GM12878 (cell line): Measurements from ENCODE around the gene HOXC9. TPM values are rescaled to one million over a fixed set of nuclear protein-coding genes. Genes with fewer than 3 reads are reported as not detected.

Experiments
- ATAC-seq: fragments of 200-7000 bp; cut with Tn5 transposase; 3 replicates; pipeline ENCODE4 v1.9.1; 2020; ENCODE audit warnings: mild to moderate bottlenecking, moderate library complexity
- BruUV-seq: library from RNA; stranded (reverse); fragments of 400-500 nt; replicated peaks from 2 replicates; lab custom pipeline; 2021; lab: Mats Ljungman, UMichigan
- CTCF ChIA-PET: fragments of 300-600 bp; sonication (Branson Sonifier 250); formaldehyde crosslinking; extraction: SDS; loops from one replicate; lab custom pipeline; 2021; ENCODE audit warnings: inconsistent platforms; lab: Yijun Ruan, JAX
- POLR2A ChIA-PET: fragments of 350-600 bp; formaldehyde crosslinking; extraction: SDS; loops from one replicate; lab custom pipeline; 2021; ENCODE audit warnings: inconsistent platforms; lab: Charles Lee
- RAD21 ChIA-PET: fragments of 300-600 bp; sonication (Branson Sonifier 250); formaldehyde crosslinking; loops from one replicate; lab custom pipeline; 2023; ENCODE audit warnings: antibody characterized with exemption; ENCODE audit not compliant: unreplicated experiment; lab: Charles Lee
- SMC1A ChIA-PET: fragments of 300-600 bp; sonication (Branson Sonifier 250); formaldehyde crosslinking; loops from one replicate; lab custom pipeline; 2023; ENCODE audit not compliant: unreplicated experiment, uncharacterized antibody; lab: Charles Lee
- DNase-seq: peaks from one replicate; pipeline ENCODE4 v3.0.0-alpha.2; 2011; ENCODE audit warnings: low read depth, low spot score
- FAIRE-seq: peaks from 3 replicates; lab custom pipeline; 2011; peaks lifted over from hg19 to GRCh38; lab: Jason Lieb, UNC
- H2AFZ ChIP-seq: 2 replicates; pipeline ENCODE4 v1.6.0; 2011; ENCODE audit warnings: low read depth, low read length, control low read depth; ENCODE audit not compliant: control insufficient read depth
- H3K27ac ChIP-seq: 2 replicates; pipeline ENCODE4 v1.5.1; 2011; ENCODE audit warnings: control low read depth; ENCODE audit not compliant: control insufficient read depth, insufficient read depth
- H3K27me3 ChIP-seq, 2 experiments: replicated peaks in 1 of 2; 2 replicates each; pipeline versions ENCODE4 v1.6.0 to v1.6.1; 2011; ENCODE audit warnings: low read length in 1 of 2; ENCODE audit not compliant: control insufficient read depth in 2 of 2, insufficient read depth in 2 of 2
- H3K36me3 ChIP-seq, 2 experiments: 2 replicates each; pipeline ENCODE4 v1.5.1; 2011; ENCODE audit warnings: low read length in 1 of 2; ENCODE audit not compliant: control insufficient read depth in 2 of 2, insufficient read depth in 2 of 2
- H3K4me1 ChIP-seq: 2 replicates; pipeline ENCODE4 v1.6.1; 2011; ENCODE audit warnings: mild to moderate bottlenecking, low read length, moderate library complexity, mixed read lengths; ENCODE audit not compliant: control insufficient read depth, insufficient read depth
- H3K4me2 ChIP-seq: 2 replicates; pipeline ENCODE4 v1.6.0; 2011; ENCODE audit warnings: control low read depth; ENCODE audit not compliant: control insufficient read depth, insufficient read depth
- H3K4me3 ChIP-seq: fragments of 200-600 bp; sonication (generic); 2 replicates; pipeline ENCODE4 v1.5.1; 2016
- H3K79me2 ChIP-seq: 2 replicates; pipeline ENCODE4 v1.6.0; 2011; ENCODE audit warnings: low read length; ENCODE audit not compliant: control insufficient read depth, insufficient read depth
- H3K9ac ChIP-seq: 2 replicates; pipeline ENCODE4 v1.8.0; 2011; ENCODE audit warnings: low read length, control low read depth, mixed read lengths; ENCODE audit not compliant: control insufficient read depth, insufficient read depth
- H3K9me3 ChIP-seq: replicated peaks from 3 replicates; pipeline ENCODE4 v1.5.1; 2011; ENCODE audit warnings: mild to moderate bottlenecking, low read length; ENCODE audit not compliant: control insufficient read depth, insufficient read depth
- H4K20me1 ChIP-seq: 2 replicates; pipeline ENCODE4 v1.6.0; 2011; ENCODE audit not compliant: control insufficient read depth, insufficient read depth
- ASH2L ChIP-seq: fragments of 300-600, 200-600 bp; sonication (generic); IDR thresholded peaks from 2 replicates; pipeline ENCODE4 v1.6.1; 2017; ENCODE audit warnings: low read depth, mild to moderate bottlenecking, borderline replicate concordance
- CBX5 ChIP-seq: sonication (generic); IDR thresholded peaks from 2 replicates; pipeline ENCODE4 v1.6.1; 2016; ENCODE audit warnings: low read depth, moderate library complexity, mild to moderate bottlenecking, inconsistent platforms
- ESRRA ChIP-seq: IDR thresholded peaks from 2 replicates; pipeline ENCODE4 v1.6.1; 2012; ENCODE audit warnings: mild to moderate bottlenecking, low read length, improper control_type of control experiment
- EZH2 ChIP-seq: IDR thresholded peaks from 2 replicates; pipeline ENCODE4 v1.6.1; 2012; ENCODE audit warnings: low read depth, mild to moderate bottlenecking, control low read depth, inconsistent platforms, low read length, borderline replicate concordance; ENCODE audit not compliant: control insufficient read depth
- MYB ChIP-seq: fragments of 150-350 bp; IDR thresholded peaks from 2 replicates; pipeline ENCODE4 v1.6.1; 2014; ENCODE audit warnings: mild to moderate bottlenecking, low read depth, low read length, borderline replicate concordance
- MYC ChIP-seq: IDR thresholded peaks from 2 replicates; pipeline ENCODE4 v1.6.1; 2011; ENCODE audit warnings: mild to moderate bottlenecking, low read length, moderate library complexity, inconsistent platforms; ENCODE audit not compliant: insufficient read depth, insufficient replicate concordance, insufficient read length, severe bottlenecking
- PBX3 ChIP-seq: IDR thresholded peaks from 2 replicates; pipeline ENCODE4 v1.6.1; 2011; ENCODE audit warnings: mild to moderate bottlenecking, low read depth, low read length, moderate library complexity; ENCODE audit not compliant: insufficient replicate concordance
- SIX5 ChIP-seq: IDR thresholded peaks from 2 replicates; pipeline ENCODE4 v1.6.1; 2011; ENCODE audit warnings: mild to moderate bottlenecking, low read depth, low read length, moderate library complexity; ENCODE audit not compliant: severe bottlenecking
- SP1 ChIP-seq: IDR thresholded peaks from one replicate; pipeline ENCODE4 v1.6.1; 2011; ENCODE audit warnings: low read depth, low read length
- SREBF2 ChIP-seq: IDR thresholded peaks from 2 replicates; pipeline ENCODE4 v1.6.1; 2012; ENCODE audit warnings: mild to moderate bottlenecking, low read length
- SRF ChIP-seq, 2 experiments: IDR thresholded peaks; 2 replicates each; pipeline ENCODE4 v1.6.1; 2011; ENCODE audit warnings: low read depth in 2 of 2, low read length in 2 of 2, mild to moderate bottlenecking in 1 of 2, moderate library complexity in 1 of 2
- SUZ12 ChIP-seq: fragments of 200-600 bp; sonication (generic); IDR thresholded peaks from one replicate; pipeline ENCODE4 v1.6.1; 2018; ENCODE audit warnings: antibody characterized with exemption, mild to moderate bottlenecking; ENCODE audit not compliant: unreplicated experiment
- ZNF217 ChIP-seq: fragments of 450-650 bp; IDR thresholded peaks from 2 replicates; pipeline ENCODE4 v1.6.1; 2017; ENCODE audit warnings: antibody characterized with exemption, mild to moderate bottlenecking
- ZNF622 ChIP-seq: fragments of 450-650 bp; IDR thresholded peaks from 2 replicates; pipeline ENCODE4 v1.6.1; 2017; ENCODE audit warnings: mild to moderate bottlenecking, inconsistent platforms
- WGBS: methylation state at CpG from one replicate; pipeline ENCODE4 v1.1.6; 2016; ENCODE audit warnings: low lambda C conversion rate; ENCODE audit not compliant: insufficient replicate concordance, insufficient coverage; ENCODE audit errors: missing lambda C conversion rate; 5-methylcytosine and 5-hydroxymethylcytosine counted together
- in situ Hi-C: fragments of 300-500 bp; cut with MboI; formaldehyde crosslinking; loops from 9 replicates; pipeline ENCODE4 v1.14.3; 2018; ENCODE audit warnings: mixed read lengths
- intact Hi-C: fragments of 100-400 bp; cut with micrococcal nuclease; formaldehyde crosslinking; loops from one replicate; pipeline ENCODE4 v1.14.2; 2022; ENCODE audit not compliant: unreplicated experiment
- polyA plus RNA-seq, 11 experiments: library from polyadenylated mRNA; depleted of rRNA in 4 of 11; unstranded in 6 of 11; stranded (reverse) in 5 of 11; fragments of >200 nt; fragmentation: Nextera tagmentation in 4 of 11; fragmentation: Illumina TruSeq in 1 of 11; extraction: Ambion mirVana in 4 of 11; extraction: Trizol in 1 of 11; gene quantifications; 1 replicate in 1 of 11; 2 replicates in 10 of 11; pipeline versions ENCODE4 v1.2.1 to v1.2.3, GENCODE V29; 2011 to 2016; ENCODE audit warnings: inconsistent platforms in 2 of 11, missing spikeins in 2 of 11, low read depth in 1 of 11
- total RNA-seq, 4 experiments: library from RNA; depleted of rRNA in 3 of 4; stranded (reverse); fragments of >200 nt in 3 of 4; fragmentation: Illumina TruSeq in 1 of 4; extraction: Trizol in 1 of 4; gene quantifications; 2 replicates each; pipeline versions ENCODE4 v1.2.1 to v1.2.3, GENCODE V29; 2013 to 2021

HOXC9 gene
- total and polyA plus RNA-seq, 10 of the 15 experiments (the other 5 are each of a cell fraction or from before 2014, with no cell fraction given) = not detected

GRCh38 chr12:54029529-54030441 lies 29.8 kb downstream of the HOXC9 start:
- in situ Hi-C loops (loop anchor here (10.0 kb wide), 2 partner anchors 165 to 335 kb away; partner anchors contain the start of gene GPR84), intact Hi-C loops (no loop called here)
- Histone ChIP-seq H4K20me1 (no peaks in the 10 kb centered on the region), H3K4me3 (no peak overlapping the region), H3K36me3 (no peaks in the 10 kb centered on the region), H3K9ac (no peak overlapping the region), H3K9me3 (no peaks in the 10 kb centered on the region), H3K79me2 (no peaks in the 10 kb centered on the region), H3K27me3 (peaks cover 6 to 36% of the 10 kb centered on the region in 2 experiments), H2AFZ (no peak overlapping the region), H3K4me2 (no peak overlapping the region), H3K4me1 (peaks cover 14% of the 10 kb centered on the region), H3K27ac (no peak overlapping the region)
- ChIA-PET POLR2A (interaction anchor here (1.5 kb wide), 1 partner anchor 12 kb away, joined by 5 read pairs; no protein-coding TSS in a partner anchor), CTCF (interaction anchor here (3.3 to 13.4 kb wide), 7 partner anchors 23 to 178 kb away, joined by 14 to 343 read pairs (median 47); partner anchors contain the start of gene SMUG1), RAD21 (interaction anchor here (1.9 to 12.6 kb wide), 2 partner anchors 22 to 161 kb away, joined by 5 to 222 read pairs; partner anchors contain the start of gene SMUG1), SMC1A (interaction anchor here (0.6 to 3.9 kb wide), 4 partner anchors 23 to 176 kb away, joined by 3 to 30 read pairs (median 6); partner anchors contain the start of gene HOXC4)
- FAIRE-seq (no peak), DNase-seq (no peak), ATAC-seq (no peak)
- BruUV-seq = no TSS peak
- 38% methylated on average over 48 of the region's 53 CpGs for WGBS
- TF ChIP-seq ZNF622 (no peak), SUZ12 (peak; percentile 72), SP1 (no peak), MYB (no peak), EZH2 (peak; percentile 82; the same call in 1 of the 2 replicates), ESRRA (no peak), MYC (no peak), PBX3 (no peak), SREBF2 (no peak), ASH2L (no peak), SIX5 (no peak), SRF (IDR thresholded peaks at IDR 0.05; ENCODE audit: low read depth in 2 of 2, low read length in 2 of 2) (no peak), CBX5 (no peak), ZNF217 (no peak)
- TF ChIP-seq, all 136 proteins: peak for 2
